NCI-H2171 (cell line): ENCODE results near the gene MRLN.
"Not testable (repeated sequence)": the region's sequence is repeated elsewhere in the genome, so short reads cannot be mapped to it uniquely, and the experiment has no call there.

Experiments
- DNase-seq: peaks from one replicate; lab custom pipeline; 2025; lab: John Stamatoyannopoulos, UW

MRLN gene

GRCh38 chr10:59753267-59753666 is at the start of gene MRLN:
TSS of gene MRLN (minus strand) at chr10:59753455.
- peak; percentile 68 for DNase-seq

GRCh38 chr10:59801171-59801570 is 47.9 kb upstream of the MRLN start:
- no peak for DNase-seq

GRCh38 chr10:59799421-59799820 is 46.2 kb upstream of the MRLN start:
- DNase-seq: no peak

- DNase-seq: no peak
Observed at GRCh38 chr10:59793919-59794318, 40.7 kb upstream of the MRLN start.

GRCh38 chr10:59792812-59793211 is 39.6 kb upstream of the MRLN start:
- no peak for DNase-seq

GRCh38 chr10:59791601-59792000 is 38.3 kb upstream of the MRLN start:
- DNase-seq: no peak

- DNase-seq: not testable (repeated sequence)
Observed at GRCh38 chr10:59790080-59790479, 36.8 kb upstream of the MRLN start.

- not testable (repeated sequence) for DNase-seq
Observed at GRCh38 chr10:59788914-59789313, 35.7 kb upstream of the MRLN start.

GRCh38 chr10:59787032-59787431 is 33.8 kb upstream of the MRLN start:
- not testable (repeated sequence) for DNase-seq

GRCh38 chr10:59785476-59785875 is 32.2 kb upstream of the MRLN start:
- DNase-seq: not testable (repeated sequence)

- DNase-seq: no peak
Observed at GRCh38 chr10:59781511-59781910, 28.3 kb upstream of the MRLN start.

- DNase-seq: no peak
Observed at GRCh38 chr10:59779756-59780533, 26.7 kb upstream of the MRLN start.

- DNase-seq: no peak
Observed at GRCh38 chr10:59774451-59774850, 21.2 kb upstream of the MRLN start.

- DNase-seq: no peak
Observed at GRCh38 chr10:59773088-59773487, 19.8 kb upstream of the MRLN start.

- DNase-seq: no peak
Observed at GRCh38 chr10:59771162-59771807, 18.0 kb upstream of the MRLN start.

- no peak for DNase-seq
Observed at GRCh38 chr10:59770689-59771088, 17.4 kb upstream of the MRLN start.

- DNase-seq: no peak
Observed at GRCh38 chr10:59762505-59762904, 9.2 kb upstream of the MRLN start.

GRCh38 chr10:59757966-59758365 is 4.7 kb upstream of the MRLN start:
- no peak for DNase-seq

GRCh38 chr10:59754951-59755350 is 1.7 kb upstream of the MRLN start:
- no peak for DNase-seq

GRCh38 chr10:59752278-59752940 is 846 bp downstream of the MRLN start:
- no peak for DNase-seq

GRCh38 chr10:59750155-59750945 is 2.9 kb downstream of the MRLN start:
- no peak for DNase-seq

GRCh38 chr10:59748834-59749233 is 4.4 kb downstream of the MRLN start:
- DNase-seq: no peak
